VCaP (cell line): Measurements from ENCODE around the gene IFNA13.
"Not testable (repeated sequence)": the region's sequence is repeated elsewhere in the genome, so short reads cannot be mapped to it uniquely, and the experiment has no call there.

ENCODE experiments used
- H3K27ac ChIP-seq: fragments of 450-650 bp; 2 replicates; pipeline ENCODE4 v1.5.1; 2017
- CTCF ChIP-seq: fragments of 450-650 bp; conservative IDR thresholded peaks from 2 replicates; pipeline ENCODE4 v1.5.1; 2017; ENCODE audit warnings: mild to moderate bottlenecking, moderate library complexity

IFNA13 gene

GRCh38 chr9:21383627-21384026, 15.8 kb upstream of the IFNA13 start:
- no peak for TF ChIP-seq CTCF
- H3K27ac ChIP-seq, result no peak overlapping the region

GRCh38 chr9:21381448-21382339, 13.8 kb upstream of the IFNA13 start:
- no peak overlapping the region for H3K27ac ChIP-seq
- TF ChIP-seq CTCF, result no peak

GRCh38 chr9:21371467-21371866, 3.6 kb upstream of the IFNA13 start:
- not testable (repeated sequence) for H3K27ac ChIP-seq

GRCh38 chr9:21367169-21367568, 688 bp downstream of the IFNA13 start:
- H3K27ac ChIP-seq, result not testable (repeated sequence)

GRCh38 chr9:21362287-21362686, 5.6 kb downstream of the IFNA13 start:
- no peak overlapping the region for H3K27ac ChIP-seq
- no peak for TF ChIP-seq CTCF

GRCh38 chr9:21357479-21358460, 10.1 kb downstream of the IFNA13 start:
- TF ChIP-seq CTCF, result no peak

GRCh38 chr9:21350787-21351186, 17.1 kb downstream of the IFNA13 start, which contains the start of gene IFNA6:
TSS of gene IFNA6 (minus strand) at chr9:21350887. CDS start at chr9:21350887, 0 bp downstream.
- H3K27ac ChIP-seq, result no peak within 1 kb of the TSS
- no peak for TF ChIP-seq CTCF

More at GRCh38 chr9:21357479-21358460, 10.1 kb downstream of the IFNA13 start:
- no peak overlapping the region for H3K27ac ChIP-seq

- no peak overlapping the region for H3K27ac ChIP-seq
- TF ChIP-seq CTCF, result no peak
These were observed 19.4 kb downstream of the IFNA13 start for GRCh38 chr9:21348430-21348970.
